ENCODE data around the gene PSMG4.

DNA sequence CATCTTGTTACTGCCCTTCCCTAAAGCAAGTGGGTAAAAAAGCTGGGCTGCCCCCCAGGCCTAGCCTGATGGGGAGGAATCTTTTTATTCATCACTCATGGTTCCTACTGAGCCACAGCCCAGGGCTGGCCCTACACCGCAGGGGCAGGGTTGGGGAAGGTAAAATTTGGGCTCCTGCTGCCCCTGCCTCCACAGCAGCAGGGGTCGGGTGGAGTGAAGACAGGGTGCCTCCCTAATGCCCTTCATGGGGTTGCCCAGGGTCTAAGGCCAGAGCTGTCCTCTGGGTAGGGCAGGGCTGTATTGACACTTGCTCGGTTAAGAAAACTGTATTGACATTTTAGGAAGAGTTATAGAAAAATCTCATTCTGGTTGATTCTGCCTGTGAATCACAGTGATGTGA is 8.9 kb upstream of the PSMG4 start:
- TF ChIP-seq KLF17 (tag by site-specific recombination; IDR thresholded peaks at IDR 0.05) = no peak
- TF ChIP-seq, protein P1, sequence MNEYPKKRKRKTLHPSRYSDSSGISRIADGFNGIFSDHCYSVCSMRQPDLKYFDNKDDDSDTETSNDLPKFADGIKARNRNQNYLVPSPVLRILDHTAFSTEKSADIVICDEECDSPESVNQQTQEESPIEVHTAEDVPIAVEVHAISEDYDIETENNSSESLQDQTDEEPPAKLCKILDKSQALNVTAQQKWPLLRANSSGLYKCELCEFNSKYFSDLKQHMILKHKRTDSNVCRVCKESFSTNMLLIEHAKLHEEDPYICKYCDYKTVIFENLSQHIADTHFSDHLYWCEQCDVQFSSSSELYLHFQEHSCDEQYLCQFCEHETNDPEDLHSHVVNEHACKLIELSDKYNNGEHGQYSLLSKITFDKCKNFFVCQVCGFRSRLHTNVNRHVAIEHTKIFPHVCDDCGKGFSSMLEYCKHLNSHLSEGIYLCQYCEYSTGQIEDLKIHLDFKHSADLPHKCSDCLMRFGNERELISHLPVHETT (tag by site-specific recombination; IDR thresholded peaks at IDR 0.05) = no peak
- TF ChIP-seq, protein P2, sequence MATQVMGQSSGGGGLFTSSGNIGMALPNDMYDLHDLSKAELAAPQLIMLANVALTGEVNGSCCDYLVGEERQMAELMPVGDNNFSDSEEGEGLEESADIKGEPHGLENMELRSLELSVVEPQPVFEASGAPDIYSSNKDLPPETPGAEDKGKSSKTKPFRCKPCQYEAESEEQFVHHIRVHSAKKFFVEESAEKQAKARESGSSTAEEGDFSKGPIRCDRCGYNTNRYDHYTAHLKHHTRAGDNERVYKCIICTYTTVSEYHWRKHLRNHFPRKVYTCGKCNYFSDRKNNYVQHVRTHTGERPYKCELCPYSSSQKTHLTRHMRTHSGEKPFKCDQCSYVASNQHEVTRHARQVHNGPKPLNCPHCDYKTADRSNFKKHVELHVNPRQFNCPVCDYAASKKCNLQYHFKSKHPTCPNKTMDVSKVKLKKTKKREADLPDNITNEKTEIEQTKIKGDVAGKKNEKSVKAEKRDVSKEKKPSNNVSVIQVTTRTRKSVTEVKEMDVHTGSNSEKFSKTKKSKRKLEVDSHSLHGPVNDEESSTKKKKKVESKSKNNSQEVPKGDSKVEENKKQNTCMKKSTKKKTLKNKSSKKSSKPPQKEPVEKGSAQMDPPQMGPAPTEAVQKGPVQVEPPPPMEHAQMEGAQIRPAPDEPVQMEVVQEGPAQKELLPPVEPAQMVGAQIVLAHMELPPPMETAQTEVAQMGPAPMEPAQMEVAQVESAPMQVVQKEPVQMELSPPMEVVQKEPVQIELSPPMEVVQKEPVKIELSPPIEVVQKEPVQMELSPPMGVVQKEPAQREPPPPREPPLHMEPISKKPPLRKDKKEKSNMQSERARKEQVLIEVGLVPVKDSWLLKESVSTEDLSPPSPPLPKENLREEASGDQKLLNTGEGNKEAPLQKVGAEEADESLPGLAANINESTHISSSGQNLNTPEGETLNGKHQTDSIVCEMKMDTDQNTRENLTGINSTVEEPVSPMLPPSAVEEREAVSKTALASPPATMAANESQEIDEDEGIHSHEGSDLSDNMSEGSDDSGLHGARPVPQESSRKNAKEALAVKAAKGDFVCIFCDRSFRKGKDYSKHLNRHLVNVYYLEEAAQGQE (tag by site-specific recombination; IDR thresholded peaks at IDR 0.05) = no peak
- no peak for TF ChIP-seq CTCF (tag by site-specific recombination; IDR thresholded peaks at IDR 0.05)
- no peak for TF ChIP-seq KLF16 (tag by site-specific recombination; IDR thresholded peaks at IDR 0.05)
- no peak for TF ChIP-seq ZBTB1 (tag by site-specific recombination; IDR thresholded peaks at IDR 0.05)
- TF ChIP-seq ZNF23 (tag by site-specific recombination; IDR thresholded peaks at IDR 0.05; ENCODE audit: borderline replicate concordance) = no peak
- TF ChIP-seq ZNF76 (tag by site-specific recombination; IDR thresholded peaks at IDR 0.05; ENCODE audit: borderline replicate concordance, low read depth) = no peak
- no peak for TF ChIP-seq ZNF791 (tag by site-specific recombination; IDR thresholded peaks at IDR 0.05)
- TF ChIP-seq HOXA7 (CRISPR knock-in tag; IDR thresholded peaks at IDR 0.05; ENCODE audit: borderline replicate concordance) = no peak
- TF ChIP-seq ZNF132 (tag by site-specific recombination; IDR thresholded peaks at IDR 0.05; ENCODE audit: borderline replicate concordance) = no peak
- TF ChIP-seq, protein P3, sequence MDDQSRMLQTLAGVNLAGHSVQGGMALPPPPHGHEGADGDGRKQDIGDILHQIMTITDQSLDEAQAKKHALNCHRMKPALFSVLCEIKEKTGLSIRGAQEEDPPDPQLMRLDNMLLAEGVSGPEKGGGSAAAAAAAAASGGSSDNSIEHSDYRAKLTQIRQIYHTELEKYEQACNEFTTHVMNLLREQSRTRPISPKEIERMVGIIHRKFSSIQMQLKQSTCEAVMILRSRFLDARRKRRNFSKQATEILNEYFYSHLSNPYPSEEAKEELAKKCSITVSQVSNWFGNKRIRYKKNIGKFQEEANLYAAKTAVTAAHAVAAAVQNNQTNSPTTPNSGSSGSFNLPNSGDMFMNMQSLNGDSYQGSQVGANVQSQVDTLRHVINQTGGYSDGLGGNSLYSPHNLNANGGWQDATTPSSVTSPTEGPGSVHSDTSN (CRISPR knock-in tag; IDR thresholded peaks at IDR 0.05) = no peak

Measured in HEK293 (cell line).